ENCODE measurements around the gene INTS15. TPM values are rescaled to one million over a fixed set of nuclear protein-coding genes. Genes with fewer than 3 reads are reported as not detected.

The INTS15 gene
- total RNA-seq, 1 experiment from 2014 or later, result 22.7 TPM

DNA sequence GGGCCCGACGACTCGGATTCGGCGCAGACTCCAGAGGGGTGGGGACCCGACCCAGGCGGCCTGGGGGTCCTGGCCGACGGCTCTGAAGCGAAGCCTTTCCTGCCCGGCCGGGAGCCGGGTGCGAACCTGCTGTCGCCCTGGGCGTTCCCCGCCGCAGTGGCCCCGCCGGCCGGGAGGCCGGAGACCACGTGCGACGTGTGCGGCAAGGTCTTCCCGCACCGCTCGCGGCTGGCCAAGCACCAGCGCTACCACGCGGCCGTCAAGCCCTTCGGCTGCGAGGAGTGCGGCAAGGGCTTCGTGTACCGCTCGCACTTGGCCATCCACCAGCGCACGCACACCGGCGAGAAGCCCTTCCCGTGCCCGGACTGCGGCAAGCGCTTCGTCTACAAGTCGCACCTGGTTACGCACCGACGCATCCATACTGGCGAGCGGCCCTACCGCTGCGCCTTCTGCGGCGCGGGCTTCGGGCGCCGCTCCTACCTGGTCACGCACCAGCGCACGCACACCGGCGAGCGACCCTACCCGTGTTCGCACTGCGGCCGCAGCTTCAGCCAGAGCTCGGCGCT lies 62.7 kb downstream of the INTS15 start:
- Histone ChIP-seq H3F3A (ENCODE audit: low read length, unreplicated experiment) (no peaks in the 10 kb centered on the region), H3K27ac (ENCODE audit: low read length) (no peak overlapping the region), H3K9me3 (ENCODE audit: low read length) (no peaks in the 10 kb centered on the region), H4K20me1 (ENCODE audit: low read length) (no peaks in the 10 kb centered on the region), H3K79me2 (ENCODE audit: low read length) (no peaks in the 10 kb centered on the region), H3K4me1 (ENCODE audit: insufficient read depth, low read length) (no peaks in the 10 kb centered on the region), H2AFZ (ENCODE audit: low read length) (no peak overlapping the region), H3K27me3 (ENCODE audit: low read length) (no peaks in the 10 kb centered on the region), H3K4me3 (ENCODE audit: low read length) (no peak overlapping the region), H3K9me2 (replicated peaks; ENCODE audit: low read length) (no peaks in the 10 kb centered on the region), H3K9ac (ENCODE audit: low read length) (no peak overlapping the region), H3K36me3 (ENCODE audit: low read depth, low read length) (peaks cover 45% of the 10 kb centered on the region), H3K4me2 (ENCODE audit: low read length) (no peak overlapping the region)
- ChIA-PET CTCF (no interaction called here), POLR2A (ENCODE audit: unreplicated experiment) (no interaction called here)
- no peak for TF ChIP-seq EZH2phosphoT487 (IDR thresholded peaks at IDR 0.05; ENCODE audit: borderline replicate concordance, low read length)
- TF ChIP-seq CTCF (conservative IDR thresholded peaks at IDR 0.05; ENCODE audit: low read depth, low read length), result no peak
- TF ChIP-seq EZH2 (IDR thresholded peaks at IDR 0.05; ENCODE audit: low read length, unreplicated experiment), result no peak
- no TSS peak for BruUV-seq (replicated peaks)
- DNase-seq (no peak), ATAC-seq (no peak)
- intact Hi-C loops (cut with micrococcal nuclease), result no loop called here

GRCh38 chr7:6653071-6654003 lies 63.5 kb downstream of the INTS15 start:
- H2AFZ ChIP-seq (ENCODE audit: low read length), result no peak overlapping the region
- H3K4me1 ChIP-seq (ENCODE audit: insufficient read depth, low read length), result no peaks in the 10 kb centered on the region
- no peak for ATAC-seq
- H3K9ac ChIP-seq (ENCODE audit: low read length), result no peak overlapping the region
- intact Hi-C loops (cut with micrococcal nuclease), result no loop called here
- ChIA-PET CTCF (no interaction called here), POLR2A (ENCODE audit: unreplicated experiment) (no interaction called here)
- no peak overlapping the region for H3K4me3 ChIP-seq (ENCODE audit: low read length)
- H3F3A ChIP-seq (ENCODE audit: low read length, unreplicated experiment), result no peaks in the 10 kb centered on the region
- no peak overlapping the region for H3K4me2 ChIP-seq (ENCODE audit: low read length)
- H3K27ac ChIP-seq (ENCODE audit: low read length), result no peak overlapping the region
- H3K36me3 ChIP-seq (ENCODE audit: low read depth, low read length), result peaks cover 44% of the 10 kb centered on the region
- H3K9me2 ChIP-seq (replicated peaks; ENCODE audit: low read length), result no peaks in the 10 kb centered on the region
- no peaks in the 10 kb centered on the region for H3K27me3 ChIP-seq (ENCODE audit: low read length)
- H4K20me1 ChIP-seq (ENCODE audit: low read length), result no peaks in the 10 kb centered on the region
- no peaks in the 10 kb centered on the region for H3K9me3 ChIP-seq (ENCODE audit: low read length)
- DNase-seq, result no peak
- no peaks in the 10 kb centered on the region for H3K79me2 ChIP-seq (ENCODE audit: low read length)
- BruUV-seq (replicated peaks), result no TSS peak
- TF ChIP-seq EZH2phosphoT487 (IDR thresholded peaks at IDR 0.05; ENCODE audit: borderline replicate concordance, low read length) (no peak), EZH2 (IDR thresholded peaks at IDR 0.05; ENCODE audit: low read length, unreplicated experiment) (no peak), CTCF (conservative IDR thresholded peaks at IDR 0.05; ENCODE audit: low read depth, low read length) (no peak)

Measured in PC-3 (cell line).